ENCODE data around the gene ST8SIA6.
"Not testable (repeated sequence)": the region's sequence is repeated elsewhere in the genome, so short reads cannot be mapped to it uniquely, and the experiment has no call there.

Gene ST8SIA6

DNA sequence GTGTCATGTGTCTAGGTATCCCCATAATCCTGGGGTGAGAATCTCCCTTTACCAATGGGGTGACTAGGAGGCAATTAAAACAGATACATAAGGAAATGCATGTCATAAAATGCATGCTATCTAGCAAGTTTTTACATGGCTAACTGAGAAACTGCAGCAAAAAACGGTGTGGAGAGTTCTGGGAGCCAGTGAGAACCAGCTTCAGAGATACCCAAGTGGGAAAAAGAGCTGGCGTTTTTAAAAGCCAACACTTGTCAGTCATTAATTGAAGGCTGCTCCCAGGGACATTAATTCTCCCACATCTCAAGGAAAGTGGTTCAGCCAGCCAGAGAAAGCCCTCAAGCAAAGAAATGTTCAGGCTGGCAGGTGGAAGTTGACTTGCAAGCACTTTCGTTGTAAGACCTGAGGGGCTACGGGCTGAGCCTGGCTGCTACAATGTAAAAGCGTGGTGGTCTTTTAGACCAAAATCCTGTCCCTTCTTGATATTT lies 28.1 kb downstream of the ST8SIA6 start:
- DNase-seq (ENCODE audit: low spot score): no peak

DNA sequence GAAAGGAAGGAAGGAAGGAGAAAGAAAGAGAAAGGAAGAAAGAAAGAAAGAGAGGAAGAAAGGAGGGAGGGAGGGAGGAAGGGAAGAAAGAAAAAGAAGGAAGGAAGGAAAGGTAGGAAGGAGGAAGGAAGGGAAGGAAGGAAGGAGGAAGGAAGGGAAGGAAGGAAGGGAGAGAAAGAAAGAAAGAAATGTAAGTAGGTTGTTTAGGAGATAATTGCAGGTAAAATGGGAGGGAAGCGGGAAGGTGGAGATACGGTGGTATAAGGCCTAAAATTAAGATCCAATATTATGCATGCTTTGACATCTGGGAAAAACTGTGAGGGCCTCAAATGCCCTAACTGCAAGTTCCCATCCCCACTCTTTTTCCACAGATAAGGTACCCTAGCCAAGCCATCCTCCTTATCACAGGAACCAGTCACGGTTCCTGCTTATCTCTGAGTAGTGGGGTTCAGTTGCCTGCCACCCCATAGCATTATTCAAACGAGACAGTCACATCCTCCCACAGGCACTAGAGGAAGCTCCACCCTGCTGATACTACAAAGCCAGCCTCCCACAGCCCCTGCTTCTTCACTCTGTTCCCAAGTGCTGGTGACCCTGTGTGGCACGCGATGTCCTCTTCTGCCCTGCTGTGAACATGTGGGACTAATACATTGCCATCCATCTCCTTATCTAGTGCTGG lies 28.7 kb downstream of the ST8SIA6 start:
- DNase-seq (ENCODE audit: low spot score): no peak

DNA sequence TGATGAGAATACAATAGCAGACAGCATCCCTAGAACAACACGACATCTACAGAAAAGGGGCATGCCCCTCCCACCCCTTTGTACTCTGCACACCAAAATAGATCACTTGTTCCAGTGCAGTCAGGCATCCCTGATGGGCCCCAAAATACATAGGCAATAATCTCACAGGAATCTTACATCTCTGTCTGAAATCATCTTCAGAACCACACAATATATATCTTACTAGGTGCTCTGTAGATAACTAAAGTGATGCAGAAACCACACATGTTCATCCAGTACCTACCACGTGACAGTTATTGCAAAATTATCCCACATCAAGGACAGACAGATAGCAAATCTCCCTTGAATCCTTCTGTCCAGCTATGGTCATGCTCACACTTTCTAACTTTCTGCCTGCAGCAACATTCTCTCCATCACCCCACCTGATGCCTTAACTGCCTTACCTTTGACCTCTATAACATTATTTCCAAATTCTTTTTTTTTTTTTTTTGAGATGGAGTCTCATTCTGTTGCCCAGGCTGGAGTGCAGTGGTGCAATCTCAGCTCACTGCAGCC lies 30.7 kb downstream of the ST8SIA6 start:
- no peak for DNase-seq (ENCODE audit: low spot score)

DNA sequence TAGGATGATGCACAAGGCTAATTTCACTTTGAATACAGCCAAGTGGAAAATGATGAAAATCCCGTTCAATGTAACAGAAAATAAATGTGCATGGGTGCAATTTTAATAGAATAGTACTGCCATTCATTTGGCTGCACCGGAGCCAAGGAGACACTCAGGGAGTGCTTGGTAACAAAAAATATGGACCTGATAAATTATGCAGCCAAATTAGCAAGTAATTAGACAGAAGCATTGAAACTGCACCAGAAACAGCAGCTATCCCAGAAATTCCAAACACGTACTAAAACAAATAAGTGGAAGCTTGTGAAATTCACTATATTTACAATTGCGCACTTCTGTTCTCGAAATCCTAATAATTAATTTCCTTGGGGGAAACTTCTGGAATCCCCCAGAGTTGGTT lies 31.5 kb downstream of the ST8SIA6 start:
- DNase-seq (ENCODE audit: low spot score): no peak

DNA sequence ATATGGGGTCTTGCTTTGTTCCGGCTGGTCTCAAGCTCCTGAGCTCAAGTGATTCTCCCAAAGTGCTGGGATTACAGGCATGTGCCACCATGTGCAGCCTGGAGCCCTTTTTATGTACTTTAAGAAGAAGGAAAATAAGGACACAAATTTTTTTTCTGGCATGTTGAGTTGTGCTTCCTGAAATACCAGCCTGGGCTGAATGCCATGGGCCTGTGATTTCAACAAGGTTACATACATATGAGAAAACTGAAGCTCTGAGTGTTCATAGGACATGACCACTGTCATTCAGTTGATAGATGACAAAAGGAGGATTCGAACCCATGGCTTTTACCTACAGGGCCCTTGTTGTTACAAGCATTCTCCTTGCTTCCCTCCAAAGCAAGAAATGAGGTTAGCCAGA lies 36.1 kb downstream of the ST8SIA6 start:
- no peak for DNase-seq (ENCODE audit: low spot score)

DNA sequence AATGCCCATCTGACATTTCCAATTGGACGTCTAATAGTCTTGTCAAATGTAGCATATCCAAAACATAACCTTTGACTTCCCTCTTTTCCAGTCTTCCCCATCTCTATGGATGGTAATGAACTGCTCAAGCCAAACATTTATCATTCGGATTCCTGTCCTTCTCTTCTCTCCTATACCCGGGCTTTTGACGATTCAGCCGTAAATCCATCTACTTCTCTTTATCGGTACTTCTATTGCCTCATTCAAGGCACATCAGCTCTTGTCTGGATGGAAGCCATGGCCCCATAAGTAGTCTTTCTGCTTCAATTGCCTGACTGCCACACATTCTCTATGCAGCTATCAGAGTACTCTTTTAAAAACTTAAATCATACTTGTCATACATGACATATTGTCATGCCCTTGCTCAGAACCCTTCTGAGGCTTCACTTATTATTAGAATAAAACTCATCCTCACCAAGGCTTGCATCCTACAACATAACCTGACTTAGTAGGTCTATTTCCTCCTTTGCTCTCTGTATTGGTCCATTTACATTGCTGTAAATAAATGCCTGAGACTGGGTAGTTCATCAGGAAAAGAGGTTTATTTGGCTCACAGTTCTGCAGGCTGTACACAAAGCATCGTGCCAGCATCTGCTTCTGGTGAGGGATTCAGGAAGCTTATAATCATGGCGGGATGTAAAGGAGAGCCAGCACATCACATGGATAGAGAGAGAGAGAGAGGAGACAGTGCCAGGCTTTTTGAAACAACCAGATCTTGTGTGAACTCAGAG lies 37.8 kb downstream of the ST8SIA6 start:
- DNase-seq (ENCODE audit: low spot score): no peak

DNA sequence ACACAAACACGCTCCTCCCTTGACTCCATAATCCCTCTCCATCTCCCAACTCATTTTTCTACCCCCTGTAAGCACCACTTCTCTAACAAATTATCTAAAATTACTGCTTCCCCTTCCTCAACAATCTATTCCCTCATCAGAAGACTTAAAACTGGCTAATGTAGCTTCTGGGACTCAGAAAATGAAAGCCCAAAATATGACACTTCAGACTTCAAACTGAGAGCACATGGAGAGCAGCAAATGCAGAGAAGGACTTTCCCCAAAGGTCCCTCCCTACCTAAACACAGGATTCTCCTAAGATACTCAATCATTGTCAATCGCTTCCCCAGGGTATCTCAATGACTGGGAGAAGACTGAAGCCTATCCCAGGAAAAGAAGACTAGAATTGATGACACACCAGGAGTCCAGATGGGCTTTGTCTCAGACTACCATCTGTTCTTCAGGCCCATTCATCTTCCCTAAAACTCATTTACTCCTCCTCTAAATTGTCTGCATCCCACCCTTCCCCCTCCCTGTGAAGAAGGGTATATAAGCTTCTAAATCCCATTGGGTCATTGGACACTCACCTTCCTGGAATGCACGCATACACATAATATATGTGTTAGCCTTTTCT lies 39.2 kb downstream of the ST8SIA6 start:
- DNase-seq (ENCODE audit: low spot score): no peak

DNA sequence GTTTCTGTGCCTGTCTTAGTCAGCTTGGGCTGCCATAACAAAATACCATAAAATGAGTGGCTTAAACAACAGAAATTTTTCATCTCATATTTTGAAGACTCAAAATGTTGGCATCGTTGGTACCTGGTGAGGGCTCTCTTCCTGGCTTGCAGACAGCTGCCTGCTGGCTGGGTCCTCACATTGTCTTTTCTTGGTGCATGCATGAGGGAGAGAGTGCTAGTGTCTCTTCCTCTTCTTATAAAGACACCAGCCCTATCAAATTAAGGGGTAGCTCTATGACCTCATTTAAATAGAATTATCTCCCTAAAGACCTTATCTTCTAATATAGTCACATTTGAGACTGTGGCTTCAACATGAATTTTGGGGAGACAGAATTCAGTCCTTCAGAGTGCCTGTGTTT lies 39.9 kb downstream of the ST8SIA6 start:
- DNase-seq (ENCODE audit: low spot score): no peak

DNA sequence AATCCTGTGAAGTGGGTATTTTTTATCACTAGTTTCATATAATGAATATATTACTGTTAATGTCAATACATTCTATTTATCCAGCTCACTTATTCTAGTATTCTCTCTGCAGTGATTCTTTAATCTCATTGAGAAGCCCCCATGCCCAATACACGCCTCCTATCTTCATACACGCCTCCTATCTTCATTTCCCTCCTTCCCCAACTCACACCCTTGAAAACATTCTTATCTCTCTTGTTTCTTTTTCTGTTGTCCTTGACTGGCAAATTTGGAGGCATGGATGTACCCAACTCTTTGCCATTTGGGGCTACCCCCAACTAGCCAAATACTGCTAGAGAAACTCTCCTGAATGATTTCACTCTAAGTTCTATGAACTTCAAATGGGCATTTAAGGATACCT lies 40.5 kb downstream of the ST8SIA6 start:
- DNase-seq (ENCODE audit: low spot score): no peak

DNA sequence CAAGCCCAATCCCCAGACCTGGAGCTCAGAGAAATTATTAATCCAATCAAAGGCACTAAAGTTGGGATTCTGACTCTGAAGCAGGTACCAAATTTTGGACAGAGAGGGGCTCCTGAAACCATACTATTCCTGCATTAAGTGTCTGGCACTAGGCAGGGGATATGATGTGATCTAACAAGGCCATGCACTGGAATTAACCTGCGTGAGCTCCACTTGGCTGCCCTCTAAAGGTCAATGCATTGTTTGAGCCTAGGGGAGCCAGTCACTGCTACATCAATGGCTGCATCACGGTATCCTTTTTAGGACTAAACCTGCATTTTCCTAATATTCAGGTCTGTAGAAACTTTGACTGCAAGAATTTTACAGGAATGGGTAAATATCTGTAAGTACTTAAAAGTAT lies 42.1 kb downstream of the ST8SIA6 start:
- DNase-seq (ENCODE audit: low spot score): peak; percentile 50

DNA sequence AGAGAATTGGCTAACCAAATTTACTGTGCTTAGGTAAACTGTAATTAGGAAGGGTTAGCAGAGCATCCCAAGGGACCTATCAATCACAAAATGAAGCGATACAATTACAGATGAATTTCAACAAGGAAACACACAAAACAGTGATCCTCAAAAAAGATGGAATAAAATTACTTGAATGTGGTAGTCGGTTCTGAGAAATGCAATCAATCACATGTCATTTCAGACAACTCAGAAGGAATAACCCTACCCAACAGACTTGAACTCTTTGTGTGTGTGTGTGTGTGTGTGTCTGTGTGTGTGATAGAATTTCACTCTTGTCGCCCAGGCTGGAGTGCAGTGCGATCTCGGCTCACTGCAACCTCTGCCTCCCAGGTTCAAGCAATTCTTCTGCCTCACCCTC lies 43.5 kb downstream of the ST8SIA6 start:
- no peak for DNase-seq (ENCODE audit: low spot score)

DNA sequence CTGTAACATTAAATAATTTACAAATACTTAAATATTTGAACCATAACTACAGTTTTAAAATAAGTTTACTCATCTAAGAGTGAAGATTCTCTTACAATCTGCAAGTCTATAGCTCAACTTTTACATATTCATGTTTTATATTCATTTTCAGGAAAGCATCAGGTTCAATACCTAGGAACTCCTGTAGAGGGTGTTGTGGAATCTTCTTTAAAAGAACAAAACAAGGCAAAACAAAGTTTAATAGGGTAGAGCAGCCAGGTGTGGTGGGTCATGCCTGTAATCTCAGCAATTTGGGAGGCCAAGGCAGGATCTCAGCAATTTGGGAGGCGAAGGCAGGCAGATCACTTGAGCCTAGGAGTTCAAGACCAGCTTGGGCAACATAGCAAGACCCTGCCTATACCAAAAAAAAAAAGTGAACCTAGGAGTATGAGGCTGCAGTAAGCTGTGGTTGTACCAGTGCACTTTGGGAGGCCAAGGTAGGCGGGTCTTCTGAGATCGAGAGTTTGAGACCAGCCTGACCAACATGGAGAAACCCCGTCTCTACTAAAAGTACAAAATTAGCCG lies 45.1 kb downstream of the ST8SIA6 start:
- no peak for DNase-seq (ENCODE audit: low spot score)

DNA sequence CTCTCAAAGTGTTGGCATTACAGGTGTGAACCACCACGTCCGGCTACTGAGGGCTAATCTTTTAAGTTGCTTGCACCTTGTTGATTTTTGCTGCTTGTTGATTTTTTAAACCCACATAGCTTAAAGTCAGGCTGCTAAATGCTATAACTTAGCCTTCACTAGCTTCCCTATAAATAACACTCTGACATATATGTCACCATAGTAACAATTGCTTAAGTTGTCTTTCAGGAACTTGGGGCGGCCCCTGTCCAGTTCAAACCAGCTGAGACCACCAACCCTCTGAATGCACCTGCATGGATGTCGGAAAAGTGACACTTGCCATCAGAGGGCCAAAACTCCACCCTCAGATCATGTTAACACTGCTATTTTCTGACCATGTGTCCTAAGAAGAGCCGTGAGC lies 47.3 kb downstream of the ST8SIA6 start:
- no peak for DNase-seq (ENCODE audit: low spot score)

DNA sequence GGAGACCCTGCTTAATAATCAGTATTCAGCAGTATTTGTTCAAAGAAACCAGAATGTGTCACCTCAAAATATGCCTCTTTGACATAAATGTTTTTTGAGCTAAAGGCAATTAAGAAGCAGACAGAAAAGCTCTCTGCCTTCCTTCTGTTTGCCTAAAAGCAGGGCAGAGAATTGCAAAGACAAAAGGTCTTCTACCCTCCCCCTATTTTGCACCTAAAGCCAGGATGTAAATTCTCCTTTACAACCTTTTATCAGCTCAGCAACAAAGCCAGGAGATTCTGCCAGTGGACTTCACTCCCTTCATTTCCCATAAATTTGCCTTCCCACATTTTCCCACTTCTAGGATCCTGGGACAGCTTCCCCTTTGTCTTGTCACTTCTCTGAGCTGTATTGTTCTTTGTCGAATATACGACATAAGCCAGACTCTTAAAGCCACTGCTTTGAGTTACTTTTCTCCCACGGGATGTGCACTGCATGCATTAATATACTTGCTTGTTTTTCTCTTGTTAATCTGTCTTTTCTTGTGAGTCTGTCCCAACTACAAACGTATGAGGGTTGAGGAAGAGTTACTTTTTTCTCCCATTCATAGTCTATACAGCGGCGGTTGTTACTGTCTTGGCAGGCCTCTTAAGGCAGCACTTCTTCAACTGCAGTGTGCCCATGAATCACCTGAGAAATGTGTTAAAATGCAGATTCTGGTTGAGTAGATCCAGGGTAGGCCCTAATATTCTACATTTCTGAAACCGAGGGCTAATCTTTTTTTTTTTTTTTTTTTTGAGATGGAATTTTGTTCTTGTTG lies 48.2 kb downstream of the ST8SIA6 start:
- DNase-seq (ENCODE audit: low spot score): no peak

DNA sequence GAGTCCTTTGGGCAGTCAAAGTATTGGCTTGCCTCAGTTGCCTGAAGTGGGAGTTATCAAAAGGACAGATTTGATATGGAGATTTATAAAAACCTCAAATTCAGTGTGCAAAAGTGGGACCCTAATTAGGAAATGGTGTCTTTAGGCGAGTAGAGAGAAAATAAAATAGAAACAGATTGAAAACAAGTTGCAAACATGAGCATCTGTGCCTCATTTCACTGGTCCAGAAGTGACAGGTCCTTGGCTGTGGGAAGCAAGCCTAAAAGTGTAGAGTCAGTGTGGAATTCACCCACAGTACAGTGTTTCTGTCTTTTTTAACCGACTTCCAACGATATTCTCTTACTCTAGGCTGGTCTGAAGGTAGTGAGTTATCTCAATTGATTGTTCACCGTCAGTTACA lies 51.2 kb downstream of the ST8SIA6 start:
- no peak for DNase-seq (ENCODE audit: low spot score)

DNA sequence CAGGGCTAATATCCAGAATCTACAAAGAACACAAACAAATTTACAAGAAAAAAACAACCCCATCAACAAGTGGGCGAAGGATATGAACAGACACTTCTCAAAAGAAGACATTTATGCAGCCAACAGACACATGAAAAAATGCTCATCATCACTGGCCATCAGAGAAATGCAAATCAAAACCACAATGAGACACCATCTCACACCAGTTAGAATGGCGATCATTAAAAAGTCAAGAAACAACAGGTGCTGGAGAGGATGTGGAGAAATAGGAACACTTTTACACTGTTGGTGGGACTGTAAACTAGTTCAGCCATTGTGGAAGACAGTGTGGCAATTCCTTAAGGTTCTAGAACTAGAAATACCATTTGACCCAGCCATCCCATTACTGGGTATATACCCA lies 52.4 kb downstream of the ST8SIA6 start:
- not testable (repeated sequence) for DNase-seq (ENCODE audit: low spot score)

DNA sequence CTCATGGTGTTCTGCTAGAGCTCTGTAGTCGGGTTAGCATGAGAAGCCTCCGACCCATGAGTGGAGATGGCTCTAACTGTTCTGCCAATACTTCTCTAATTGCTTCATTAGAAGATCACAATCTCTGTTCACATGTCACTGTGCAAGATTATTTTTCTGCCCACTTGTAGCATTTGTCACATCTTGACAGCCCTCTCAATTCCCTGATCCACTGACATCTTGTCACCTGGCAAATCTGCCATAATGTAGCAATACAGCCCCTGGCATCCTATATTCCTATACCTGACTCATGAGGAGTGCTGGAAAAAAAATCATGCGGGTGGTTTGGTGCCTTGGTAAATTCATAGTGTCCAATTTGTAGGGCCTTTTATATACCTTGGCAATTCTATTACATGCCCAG lies 58.4 kb downstream of the ST8SIA6 start:
- no peak for DNase-seq (ENCODE audit: low spot score)

DNA sequence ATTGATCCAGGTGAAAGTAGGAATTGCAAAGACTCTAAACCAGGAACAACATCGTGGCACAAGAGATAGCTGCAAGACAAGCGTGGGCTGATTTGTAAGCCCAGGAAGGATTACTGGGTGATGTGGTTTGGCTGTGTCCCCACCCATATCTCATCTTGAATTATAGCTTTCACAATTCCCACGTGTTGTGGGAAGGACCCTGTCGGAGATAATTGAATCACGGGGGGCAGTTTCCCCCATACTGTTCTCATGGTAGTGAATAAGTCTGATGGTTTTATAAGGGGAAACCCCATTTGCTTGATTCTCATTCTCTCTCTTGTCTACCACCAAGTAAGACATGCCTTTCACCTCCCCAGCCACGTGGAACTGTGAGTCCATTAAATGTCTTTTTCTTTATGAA lies 59.5 kb downstream of the ST8SIA6 start:
- no peak for DNase-seq (ENCODE audit: low spot score)

DNA sequence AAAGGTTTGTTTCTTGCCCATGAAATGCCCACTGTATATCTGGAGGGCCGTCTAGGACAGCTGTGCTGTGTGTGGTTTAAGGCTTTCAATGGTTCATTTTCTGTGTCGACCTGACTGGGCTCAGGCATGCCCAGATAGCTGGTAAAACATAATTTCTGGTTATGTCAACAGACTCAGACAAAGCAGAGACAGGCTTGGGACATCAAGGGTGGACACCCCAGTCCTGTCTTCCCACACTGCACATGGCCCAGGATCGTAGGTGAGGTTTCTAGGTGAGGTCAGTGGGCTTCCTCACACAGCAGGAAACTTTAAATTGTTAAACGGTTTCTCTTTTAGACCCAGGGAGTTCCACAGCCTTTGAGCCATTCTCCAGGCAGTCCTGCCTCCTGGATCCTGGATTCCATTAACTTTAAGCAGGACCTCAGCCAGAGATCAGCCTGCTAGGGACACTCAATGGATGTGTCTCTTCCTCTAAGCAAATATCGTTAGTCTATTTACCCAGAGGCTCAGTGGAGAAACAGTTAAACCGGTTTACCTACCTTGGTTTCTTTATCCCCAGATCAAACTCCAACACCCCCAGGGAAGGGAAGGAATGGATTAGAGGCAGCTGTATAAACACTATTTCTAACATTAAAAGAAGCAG lies 66.4 kb downstream of the ST8SIA6 start:
- DNase-seq (ENCODE audit: low spot score): peak; percentile 31

DNA sequence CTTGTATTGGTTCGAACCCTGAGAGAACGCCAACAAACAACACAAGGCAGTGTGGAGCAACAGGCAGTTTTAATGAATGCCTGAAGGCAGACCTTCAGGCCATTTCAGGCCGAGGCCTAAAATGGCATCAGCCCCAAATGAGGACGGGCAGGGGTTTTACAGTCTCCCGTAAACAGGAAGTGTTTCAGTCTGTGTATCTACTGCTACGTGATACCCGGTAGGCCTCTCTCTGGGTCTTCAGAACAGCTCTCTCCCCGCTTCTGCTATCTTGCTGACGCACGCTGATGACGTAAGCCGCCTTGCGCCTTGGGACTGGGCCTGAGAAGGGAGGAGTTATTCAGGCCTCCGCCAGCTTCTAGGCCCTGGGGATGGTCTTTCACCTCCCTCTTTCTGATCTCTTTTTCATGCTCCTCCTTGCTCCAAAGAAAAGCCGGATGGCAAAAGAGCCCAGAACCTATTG lies 67.7 kb downstream of the ST8SIA6 start:
- DNase-seq (ENCODE audit: low spot score): no peak

DNA sequence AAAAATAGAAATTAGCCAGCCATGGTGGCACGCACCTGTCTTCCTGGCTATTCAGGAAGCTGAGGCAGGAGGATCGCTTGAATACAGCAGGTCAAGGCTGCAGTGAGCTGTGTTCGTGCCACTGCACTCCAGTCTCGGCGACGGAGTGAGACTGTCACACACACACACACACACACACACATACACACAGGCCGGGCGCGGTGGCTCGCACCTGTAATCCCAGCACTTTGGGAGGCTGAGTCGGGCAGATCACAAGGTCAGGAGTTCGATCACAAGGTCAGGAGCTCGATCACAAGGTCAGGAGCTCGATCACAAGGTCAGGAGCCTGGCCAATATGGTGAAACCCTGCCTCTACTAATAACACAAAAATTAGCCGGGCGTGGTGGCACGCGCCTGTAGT lies 68.4 kb downstream of the ST8SIA6 start:
- no peak for DNase-seq (ENCODE audit: low spot score)

Data from iPS-NIHi11 (cell line).